ENCODE results near the gene DSTYK. TPM values are rescaled to one million over a fixed set of nuclear protein-coding genes. Genes with fewer than 3 reads are reported as not detected.

The DSTYK gene
- total RNA-seq, 1 donor from 2014 or later, result 11.3 TPM

DNA sequence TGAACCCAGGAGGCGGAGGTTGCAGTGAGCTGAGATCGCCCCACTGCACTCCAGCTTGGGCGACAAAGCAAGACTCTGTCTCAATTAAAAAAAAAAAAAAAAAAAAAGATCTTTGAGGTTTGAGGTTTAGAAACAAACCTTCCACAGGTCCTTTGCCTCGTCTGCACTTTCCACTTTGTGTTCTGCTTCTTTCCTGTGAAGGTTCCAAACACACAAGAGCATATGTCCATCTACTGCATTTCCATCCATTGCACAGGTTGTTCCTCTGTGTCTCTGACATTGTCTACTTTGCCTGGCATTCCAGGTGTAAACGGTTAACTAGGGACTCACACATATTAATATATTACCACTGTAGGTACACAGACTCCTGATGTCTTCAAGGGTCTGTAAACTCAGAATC is 40.1 kb downstream of the DSTYK start:
- no peak for DNase-seq (ENCODE audit: low read depth)
- no peak overlapping the region for H3K4me3 ChIP-seq (ENCODE audit: low read depth, low read length)
- no peaks in the 10 kb centered on the region for H3K27me3 ChIP-seq (ENCODE audit: control insufficient read depth, insufficient read depth, low read length)
- peaks cover 5% of the 10 kb centered on the region for H3K36me3 ChIP-seq (ENCODE audit: control insufficient read depth, insufficient read depth, low read length)
- TF ChIP-seq, protein P1, sequence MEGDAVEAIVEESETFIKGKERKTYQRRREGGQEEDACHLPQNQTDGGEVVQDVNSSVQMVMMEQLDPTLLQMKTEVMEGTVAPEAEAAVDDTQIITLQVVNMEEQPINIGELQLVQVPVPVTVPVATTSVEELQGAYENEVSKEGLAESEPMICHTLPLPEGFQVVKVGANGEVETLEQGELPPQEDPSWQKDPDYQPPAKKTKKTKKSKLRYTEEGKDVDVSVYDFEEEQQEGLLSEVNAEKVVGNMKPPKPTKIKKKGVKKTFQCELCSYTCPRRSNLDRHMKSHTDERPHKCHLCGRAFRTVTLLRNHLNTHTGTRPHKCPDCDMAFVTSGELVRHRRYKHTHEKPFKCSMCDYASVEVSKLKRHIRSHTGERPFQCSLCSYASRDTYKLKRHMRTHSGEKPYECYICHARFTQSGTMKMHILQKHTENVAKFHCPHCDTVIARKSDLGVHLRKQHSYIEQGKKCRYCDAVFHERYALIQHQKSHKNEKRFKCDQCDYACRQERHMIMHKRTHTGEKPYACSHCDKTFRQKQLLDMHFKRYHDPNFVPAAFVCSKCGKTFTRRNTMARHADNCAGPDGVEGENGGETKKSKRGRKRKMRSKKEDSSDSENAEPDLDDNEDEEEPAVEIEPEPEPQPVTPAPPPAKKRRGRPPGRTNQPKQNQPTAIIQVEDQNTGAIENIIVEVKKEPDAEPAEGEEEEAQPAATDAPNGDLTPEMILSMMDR (IDR thresholded peaks at IDR 0.05; ENCODE audit: insufficient read depth, low read length, severe bottlenecking), result no peak
- FAIRE-seq, result no peak

DNA sequence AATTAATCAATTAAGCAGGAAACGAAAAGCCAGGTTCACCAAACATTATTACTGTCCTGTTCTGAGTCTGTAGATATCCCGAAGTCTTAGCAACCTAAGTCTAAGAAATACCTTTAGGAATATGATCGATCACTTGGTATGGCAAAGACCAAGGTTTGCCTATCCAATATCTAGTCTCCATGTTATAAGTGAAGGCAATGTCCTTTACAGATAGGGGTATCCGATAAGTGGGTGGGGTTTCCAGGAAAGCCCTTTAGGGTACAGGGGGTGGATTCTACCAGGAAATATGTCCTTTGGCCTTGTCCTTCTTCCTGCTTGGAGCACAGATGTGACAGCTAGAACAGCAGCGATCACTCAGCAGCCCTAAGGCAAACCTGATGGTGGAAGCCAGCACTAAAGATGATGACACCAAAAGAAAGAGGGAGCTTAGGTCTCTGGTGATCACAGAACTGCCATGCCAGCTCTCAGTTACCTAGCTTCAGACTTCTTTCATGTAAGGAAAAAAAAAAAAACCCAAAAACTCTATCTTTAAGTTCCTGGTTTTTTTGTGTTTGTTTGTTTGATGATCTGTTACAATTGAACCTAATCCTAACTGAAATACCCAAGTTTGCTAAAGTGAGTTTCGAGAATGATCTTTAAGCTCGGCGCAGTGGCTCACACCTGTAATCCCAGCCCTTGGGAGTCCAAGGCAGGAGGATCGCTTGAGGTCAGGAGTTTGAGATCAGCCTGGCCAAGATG is 40.8 kb downstream of the DSTYK start:
- Histone ChIP-seq H3K4me3 (ENCODE audit: low read depth, low read length) (no peak overlapping the region), H3K36me3 (ENCODE audit: control insufficient read depth, insufficient read depth, low read length) (peaks cover 5% of the 10 kb centered on the region), H3K27me3 (ENCODE audit: control insufficient read depth, insufficient read depth, low read length) (no peaks in the 10 kb centered on the region)
- no peak for DNase-seq (ENCODE audit: low read depth)
- FAIRE-seq, result no peak
- TF ChIP-seq, protein P1 (IDR thresholded peaks at IDR 0.05; ENCODE audit: insufficient read depth, low read length, severe bottlenecking), result no peak

DNA sequence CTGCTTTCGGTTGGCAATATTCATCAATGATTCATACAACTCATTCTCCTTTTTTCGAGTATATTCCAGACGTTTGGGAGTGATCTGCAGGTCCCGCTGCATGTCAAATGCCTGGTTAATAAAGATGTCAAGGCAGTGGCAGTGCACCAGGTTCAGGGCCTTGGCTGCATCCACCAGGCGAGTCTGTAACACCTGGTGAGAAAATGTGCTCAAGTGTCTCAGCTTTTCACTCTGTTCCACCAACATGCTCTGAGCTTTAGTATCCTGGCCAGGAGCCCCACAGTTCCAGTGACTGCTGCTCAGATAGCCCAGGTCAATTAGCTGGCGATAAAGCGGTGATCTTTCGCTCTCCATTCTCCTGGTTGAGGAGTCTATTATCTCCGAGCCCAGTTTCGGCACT is 42.3 kb downstream of the DSTYK start:
- DNase-seq (ENCODE audit: low read depth), result no peak
- peaks cover 5% of the 10 kb centered on the region for H3K36me3 ChIP-seq (ENCODE audit: control insufficient read depth, insufficient read depth, low read length)
- TF ChIP-seq, protein P1 (IDR thresholded peaks at IDR 0.05; ENCODE audit: insufficient read depth, low read length, severe bottlenecking), result no peak
- FAIRE-seq, result no peak
- H3K27me3 ChIP-seq (ENCODE audit: control insufficient read depth, insufficient read depth, low read length), result no peaks in the 10 kb centered on the region
- H3K4me3 ChIP-seq (ENCODE audit: low read depth, low read length), result no peak overlapping the region

DNA sequence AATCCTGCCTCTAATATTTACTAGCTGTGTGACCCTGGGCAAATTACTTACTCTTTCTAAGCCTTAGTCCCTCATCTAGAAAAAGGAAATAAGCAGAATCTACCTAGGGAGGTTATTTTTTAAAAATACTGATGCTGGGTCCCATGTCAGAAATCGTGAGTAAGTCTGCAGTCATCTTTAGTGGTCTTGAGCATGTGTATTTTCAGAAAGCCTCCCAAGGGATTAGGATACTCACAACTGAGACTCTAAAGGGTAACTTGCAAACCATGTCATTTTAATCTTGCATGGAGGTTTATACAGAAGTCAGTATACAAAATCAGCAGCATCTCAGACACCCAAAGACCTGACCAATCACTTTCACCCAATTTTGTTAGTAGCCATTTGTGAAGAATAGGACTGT is 43.2 kb downstream of the DSTYK start:
- TF ChIP-seq, protein P1 (IDR thresholded peaks at IDR 0.05; ENCODE audit: insufficient read depth, low read length, severe bottlenecking), result no peak
- Histone ChIP-seq H3K4me3 (ENCODE audit: low read depth, low read length) (no peak overlapping the region), H3K36me3 (ENCODE audit: control insufficient read depth, insufficient read depth, low read length) (peaks cover 5% of the 10 kb centered on the region), H3K27me3 (ENCODE audit: control insufficient read depth, insufficient read depth, low read length) (no peaks in the 10 kb centered on the region)
- no peak for DNase-seq (ENCODE audit: low read depth)
- no peak for FAIRE-seq

DNA sequence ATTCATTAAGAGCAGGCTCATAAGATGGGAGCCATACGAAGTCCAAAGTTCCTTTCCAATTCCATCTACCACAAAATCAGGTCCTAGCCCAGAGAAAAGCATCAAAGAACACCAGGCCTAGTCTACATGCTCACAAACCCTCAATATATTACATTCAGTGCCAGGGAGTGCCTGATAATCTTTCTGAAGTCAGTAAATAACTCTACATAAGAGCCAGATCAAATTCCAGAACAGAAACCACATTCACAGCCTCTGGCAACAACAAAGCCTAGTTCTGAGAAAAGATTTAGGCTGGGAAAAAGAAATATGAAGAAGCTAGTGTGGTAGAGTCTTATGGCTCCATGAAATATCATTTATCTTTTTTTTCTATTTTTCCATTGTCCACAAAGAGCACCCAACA is 49.2 kb downstream of the DSTYK start:
- TF ChIP-seq, protein P1 (IDR thresholded peaks at IDR 0.05; ENCODE audit: insufficient read depth, low read length, severe bottlenecking), result no peak
- H3K4me3 ChIP-seq (ENCODE audit: low read depth, low read length), result no peak overlapping the region
- no peaks in the 10 kb centered on the region for H3K27me3 ChIP-seq (ENCODE audit: control insufficient read depth, insufficient read depth, low read length)
- FAIRE-seq (no peak), DNase-seq (ENCODE audit: low read depth) (no peak)
- peaks cover 14% of the 10 kb centered on the region for H3K36me3 ChIP-seq (ENCODE audit: control insufficient read depth, insufficient read depth, low read length)

DNA sequence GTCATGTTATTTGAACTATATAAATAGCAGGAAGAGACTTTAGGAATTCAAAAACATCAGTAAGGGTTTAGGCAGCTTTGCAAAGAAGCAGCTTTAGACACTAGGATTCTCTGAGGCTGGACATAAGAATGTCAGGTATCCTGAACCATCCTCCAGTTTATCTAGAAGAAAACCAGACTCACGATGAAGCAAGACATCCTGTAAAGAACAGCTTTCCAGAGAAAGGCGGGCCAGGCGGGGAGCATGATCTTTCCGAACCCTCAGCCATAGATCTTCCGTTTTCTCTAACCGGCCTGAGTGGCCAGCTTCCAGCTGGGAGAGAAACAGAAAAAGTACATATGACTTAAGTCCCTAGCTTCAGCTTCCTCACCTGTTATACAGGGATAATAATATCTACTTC is 50.4 kb downstream of the DSTYK start:
- DNase-seq (ENCODE audit: low read depth), result no peak
- Histone ChIP-seq H3K36me3 (ENCODE audit: control insufficient read depth, insufficient read depth, low read length) (peaks cover 11% of the 10 kb centered on the region), H3K27me3 (ENCODE audit: control insufficient read depth, insufficient read depth, low read length) (no peaks in the 10 kb centered on the region), H3K4me3 (ENCODE audit: low read depth, low read length) (no peak overlapping the region)
- TF ChIP-seq, protein P1 (IDR thresholded peaks at IDR 0.05; ENCODE audit: insufficient read depth, low read length, severe bottlenecking), result no peak
- no peak for FAIRE-seq

All from bronchial epithelial cell (primary cell).